Uterus (tissue), 2 donors: Measurements from ENCODE around the gene FN1.

Source experiments
- POLR2A ChIP-seq, 2 donors: fragments of 450-650 bp; IDR thresholded peaks; one replicate each; pipeline ENCODE4 v1.6.1; 2016; ENCODE audit warnings: antibody characterized with exemption in 2 of 2, mild to moderate bottlenecking in 1 of 2, moderate library complexity in 1 of 2
- TF ChIP-seq, protein P1 (sequence below), 4 experiments: fragments of 200-600 bp in 2 of 4; fragments of 450-650 bp in 2 of 4; sonication (generic) in 2 of 4; IDR thresholded peaks; one replicate each; pipeline ENCODE4 v1.5.1; 2016 to 2019; ENCODE audit warnings: antibody characterized with exemption in 4 of 4, mild to moderate bottlenecking in 2 of 4, moderate library complexity in 1 of 4

DNA sequence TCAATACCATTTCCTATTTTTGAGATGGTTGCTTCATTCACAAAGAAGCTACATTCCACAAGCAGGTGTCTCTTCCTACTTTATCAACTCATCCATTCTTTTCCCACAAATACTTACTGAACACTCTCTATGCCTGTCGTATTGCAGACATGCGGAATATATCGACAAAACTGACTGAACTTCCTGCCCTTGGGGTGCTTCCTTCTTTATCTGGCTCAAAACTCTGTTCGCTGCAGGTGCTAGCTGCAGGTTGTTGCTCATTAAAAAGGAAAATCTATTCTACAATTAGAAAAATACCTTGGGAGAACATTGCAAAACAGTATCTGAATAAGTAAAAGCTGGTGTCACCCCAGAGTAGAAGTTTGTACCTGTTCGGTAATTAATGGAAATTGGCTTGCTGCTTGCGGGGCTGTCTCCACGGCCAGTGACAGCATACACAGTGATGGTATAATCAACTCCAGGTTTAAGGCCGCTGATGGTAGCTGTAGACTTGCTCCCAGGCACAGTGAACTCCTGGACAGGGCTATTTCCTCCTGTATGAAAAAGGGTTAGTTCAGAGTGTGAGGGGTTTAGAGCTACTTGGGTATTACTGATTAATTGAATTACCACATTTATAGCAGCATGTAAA, 52.1 kb downstream of the FN1 start:
- TF ChIP-seq, protein P1, sequence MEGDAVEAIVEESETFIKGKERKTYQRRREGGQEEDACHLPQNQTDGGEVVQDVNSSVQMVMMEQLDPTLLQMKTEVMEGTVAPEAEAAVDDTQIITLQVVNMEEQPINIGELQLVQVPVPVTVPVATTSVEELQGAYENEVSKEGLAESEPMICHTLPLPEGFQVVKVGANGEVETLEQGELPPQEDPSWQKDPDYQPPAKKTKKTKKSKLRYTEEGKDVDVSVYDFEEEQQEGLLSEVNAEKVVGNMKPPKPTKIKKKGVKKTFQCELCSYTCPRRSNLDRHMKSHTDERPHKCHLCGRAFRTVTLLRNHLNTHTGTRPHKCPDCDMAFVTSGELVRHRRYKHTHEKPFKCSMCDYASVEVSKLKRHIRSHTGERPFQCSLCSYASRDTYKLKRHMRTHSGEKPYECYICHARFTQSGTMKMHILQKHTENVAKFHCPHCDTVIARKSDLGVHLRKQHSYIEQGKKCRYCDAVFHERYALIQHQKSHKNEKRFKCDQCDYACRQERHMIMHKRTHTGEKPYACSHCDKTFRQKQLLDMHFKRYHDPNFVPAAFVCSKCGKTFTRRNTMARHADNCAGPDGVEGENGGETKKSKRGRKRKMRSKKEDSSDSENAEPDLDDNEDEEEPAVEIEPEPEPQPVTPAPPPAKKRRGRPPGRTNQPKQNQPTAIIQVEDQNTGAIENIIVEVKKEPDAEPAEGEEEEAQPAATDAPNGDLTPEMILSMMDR (IDR thresholded peaks at IDR 0.05): no peak
- no peak for TF ChIP-seq POLR2A (IDR thresholded peaks at IDR 0.05)
